ENCODE measurements around the gene EPHB3.

Gene EPHB3

GRCh38 chr3:184629555-184630160, 68.1 kb downstream of the EPHB3 start:
- Histone ChIP-seq H3K9ac (ENCODE audit: low read depth, low read length) (no peak overlapping the region), H3K9me3 (replicated peaks; ENCODE audit: low read length) (no peaks in the 10 kb centered on the region), H3K27me3 (ENCODE audit: control insufficient read depth, insufficient read depth, low read length) (peaks cover 22% of the 10 kb centered on the region), H3K4me1 (ENCODE audit: control insufficient read depth, insufficient read depth, low read length) (no peaks in the 10 kb centered on the region), H3K4me3 (ENCODE audit: low read length) (no peak overlapping the region), H3K4me2 (ENCODE audit: low read length) (no peak overlapping the region), H3K36me3 (ENCODE audit: insufficient read depth, low read length) (no peaks in the 10 kb centered on the region)

- Histone ChIP-seq H3K4me1 (ENCODE audit: control insufficient read depth, insufficient read depth, low read length) (no peaks in the 10 kb centered on the region), H3K27me3 (ENCODE audit: control insufficient read depth, insufficient read depth, low read length) (peaks cover 14% of the 10 kb centered on the region), H3K36me3 (ENCODE audit: insufficient read depth, low read length) (no peaks in the 10 kb centered on the region), H3K9ac (ENCODE audit: low read depth, low read length) (no peak overlapping the region), H3K4me2 (ENCODE audit: low read length) (no peak overlapping the region), H3K4me3 (ENCODE audit: low read length) (no peak overlapping the region), H3K9me3 (replicated peaks; ENCODE audit: low read length) (no peaks in the 10 kb centered on the region)
Observed at GRCh38 chr3:184630861-184631471, 69.4 kb downstream of the EPHB3 start.

- Histone ChIP-seq H3K9me3 (replicated peaks; ENCODE audit: low read length) (no peaks in the 10 kb centered on the region), H3K27me3 (ENCODE audit: control insufficient read depth, insufficient read depth, low read length) (peaks cover 14% of the 10 kb centered on the region), H3K4me3 (ENCODE audit: low read length) (no peak overlapping the region), H3K9ac (ENCODE audit: low read depth, low read length) (no peak overlapping the region), H3K4me1 (ENCODE audit: control insufficient read depth, insufficient read depth, low read length) (no peaks in the 10 kb centered on the region), H3K4me2 (ENCODE audit: low read length) (no peak overlapping the region), H3K36me3 (ENCODE audit: insufficient read depth, low read length) (no peaks in the 10 kb centered on the region)
Observed at GRCh38 chr3:184631472-184631861, 69.9 kb downstream of the EPHB3 start.
